Keratinocyte (primary cell): ENCODE measurements around the gene PLPP1. TPM values are rescaled to one million over a fixed set of nuclear protein-coding genes. Genes with fewer than 3 reads are reported as not detected.

Source experiments
- DNase-seq: peaks from one replicate; pipeline ENCODE4 v3.0.0-alpha.2; 2011; ENCODE audit warnings: low read depth, missing footprints, low spot score
- FAIRE-seq: peaks from 2 replicates; lab custom pipeline; 2011; peaks lifted over from hg19 to GRCh38; lab: Jason Lieb, UNC
- H2AFZ ChIP-seq: 2 replicates; pipeline ENCODE4 v1.6.0; 2012; ENCODE audit warnings: low read length, control low read depth, inconsistent platforms; ENCODE audit not compliant: control insufficient read depth
- H3K27ac ChIP-seq: 2 replicates; pipeline ENCODE4 v1.5.1; 2011; ENCODE audit warnings: low read length; ENCODE audit not compliant: control insufficient read depth, insufficient read depth
- H3K27me3 ChIP-seq: 3 replicates; pipeline ENCODE4 v1.6.0; 2011; ENCODE audit warnings: low read length; ENCODE audit not compliant: control insufficient read depth, insufficient read depth; ENCODE audit errors: extremely low read depth
- H3K36me3 ChIP-seq, 2 experiments: 2 replicates in 1 of 2; 3 replicates in 1 of 2; pipeline ENCODE4 v1.5.1; 2011; ENCODE audit warnings: low read length in 2 of 2, mild to moderate bottlenecking in 1 of 2; ENCODE audit not compliant: control insufficient read depth in 2 of 2, insufficient read depth in 2 of 2; ENCODE audit errors: extremely low read depth in 1 of 2
- H3K4me1 ChIP-seq: 3 replicates; pipeline ENCODE4 v1.5.1; 2011; ENCODE audit warnings: low read length; ENCODE audit not compliant: control insufficient read depth, insufficient read depth; ENCODE audit errors: extremely low read depth
- H3K4me2 ChIP-seq: 3 replicates; pipeline ENCODE4 v1.6.0; 2011; ENCODE audit warnings: low read depth, low read length; ENCODE audit not compliant: control insufficient read depth, insufficient read depth; ENCODE audit errors: extremely low read depth
- H3K4me3 ChIP-seq, 3 experiments: fragments of 200-600 bp in 1 of 3; sonication (generic) in 1 of 3; 2 replicates in 2 of 3; 3 replicates in 1 of 3; pipeline ENCODE4 v1.5.1; 2011 to 2016; ENCODE audit warnings: low read length in 3 of 3, mild to moderate bottlenecking in 3 of 3, control low read depth in 2 of 3, inconsistent platforms in 1 of 3, low read depth in 1 of 3, mixed read lengths in 1 of 3, mixed run types in 1 of 3, moderate library complexity in 1 of 3; ENCODE audit not compliant: control insufficient read depth in 2 of 3, insufficient read depth in 2 of 3; ENCODE audit errors: extremely low read depth in 1 of 3
- H3K79me2 ChIP-seq: 2 replicates; pipeline ENCODE4 v1.6.0; 2012; ENCODE audit warnings: low read length; ENCODE audit not compliant: control insufficient read depth, insufficient read depth
- H3K9ac ChIP-seq: 3 replicates; pipeline ENCODE4 v1.6.0; 2011; ENCODE audit warnings: low read length; ENCODE audit not compliant: control insufficient read depth, insufficient read depth; ENCODE audit errors: extremely low read depth
- H3K9me1 ChIP-seq: 3 replicates; pipeline ENCODE4 v1.6.0; 2011; ENCODE audit warnings: low read length; ENCODE audit not compliant: control insufficient read depth, insufficient read depth; ENCODE audit errors: extremely low read depth
- H3K9me3 ChIP-seq: 2 replicates; pipeline ENCODE4 v1.5.1; 2012; ENCODE audit warnings: low read depth, low read length; ENCODE audit not compliant: control insufficient read depth
- H4K20me1 ChIP-seq: 3 replicates; pipeline ENCODE4 v1.6.0; 2011; ENCODE audit warnings: low read length; ENCODE audit not compliant: control insufficient read depth, insufficient read depth; ENCODE audit errors: extremely low read depth
- EZH2 ChIP-seq: IDR thresholded peaks from one replicate; pipeline ENCODE4 v1.6.1; 2012; ENCODE audit warnings: inconsistent platforms, mild to moderate bottlenecking, low read length, moderate library complexity
- dilution Hi-C: fragments of 300-500 bp; cut with MboI; formaldehyde crosslinking; loops from one replicate; pipeline ENCODE4 v1.7.0; 2020; ENCODE audit warnings: low sequenced_read_pairs; ENCODE audit not compliant: extremely low pct_ligation_motif_present
- polyA plus RNA-seq, 5 experiments: library from polyadenylated mRNA; depleted of rRNA in 3 of 5; stranded (reverse) in 3 of 5; stranded (forward) in 1 of 5; unstranded in 1 of 5; fragments of >200 nt; gene quantifications; 1 replicate in 1 of 5; 2 replicates in 3 of 5; 3 replicates in 1 of 5; pipeline versions ENCODE4 v1.2.1 to v1.2.3, GENCODE V29; 2011 to 2012; ENCODE audit warnings: missing spikeins in 2 of 5, low read depth in 1 of 5, low replicate concordance in 1 of 5
- TF ChIP-seq, protein P1 (sequence below), 3 experiments: IDR thresholded peaks in 1 of 3; conservative IDR thresholded peaks in 1 of 3; optimal IDR thresholded peaks in 1 of 3; 2 replicates in 2 of 3; 3 replicates in 1 of 3; pipeline versions ENCODE3 to v1.5.1; 2011; ENCODE audit warnings: low read length in 3 of 3, mild to moderate bottlenecking in 3 of 3, moderate library complexity in 2 of 3, control low read depth in 1 of 3, inconsistent platforms in 1 of 3; ENCODE audit not compliant: insufficient read depth in 2 of 3; ENCODE audit errors: extremely low read depth in 1 of 3

Gene PLPP1
- polyA plus RNA-seq, 1 donor (not counting 4 experiments of a cell fraction or from before 2014, with no cell fraction given) = 13.2 TPM

DNA sequence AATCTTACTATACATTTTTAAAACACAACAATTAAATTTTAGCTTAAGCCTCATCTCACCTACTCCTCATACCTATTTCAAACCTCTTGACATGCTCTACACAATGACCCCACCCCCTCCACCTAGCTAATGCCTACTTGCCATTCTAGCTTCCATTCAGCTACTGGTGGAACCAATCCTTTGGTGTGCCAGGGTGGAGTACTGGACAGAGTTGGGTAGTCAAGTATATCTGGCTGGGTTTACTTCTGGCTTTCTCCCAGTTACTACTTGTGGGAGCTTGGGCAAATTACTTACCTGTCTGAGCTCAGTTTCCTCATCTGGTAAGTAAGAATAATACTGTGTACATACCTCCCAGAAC lies 24.3 kb downstream of the PLPP1 start:
- Histone ChIP-seq H3K9me1 (no peaks in the 10 kb centered on the region), H3K4me1 (no peaks in the 10 kb centered on the region), H2AFZ (no peak overlapping the region), H3K27ac (no peak overlapping the region), H3K9me3 (no peaks in the 10 kb centered on the region), H3K27me3 (no peaks in the 10 kb centered on the region), H3K9ac (no peak overlapping the region), H4K20me1 (no peaks in the 10 kb centered on the region), H3K4me3 (no peak overlapping the region), H3K4me2 (no peak overlapping the region), H3K36me3 (no peaks in the 10 kb centered on the region), H3K79me2 (no peaks in the 10 kb centered on the region)
- FAIRE-seq (no peak), DNase-seq (no peak)
- dilution Hi-C loops = no loop called here
- TF ChIP-seq, protein P1, sequence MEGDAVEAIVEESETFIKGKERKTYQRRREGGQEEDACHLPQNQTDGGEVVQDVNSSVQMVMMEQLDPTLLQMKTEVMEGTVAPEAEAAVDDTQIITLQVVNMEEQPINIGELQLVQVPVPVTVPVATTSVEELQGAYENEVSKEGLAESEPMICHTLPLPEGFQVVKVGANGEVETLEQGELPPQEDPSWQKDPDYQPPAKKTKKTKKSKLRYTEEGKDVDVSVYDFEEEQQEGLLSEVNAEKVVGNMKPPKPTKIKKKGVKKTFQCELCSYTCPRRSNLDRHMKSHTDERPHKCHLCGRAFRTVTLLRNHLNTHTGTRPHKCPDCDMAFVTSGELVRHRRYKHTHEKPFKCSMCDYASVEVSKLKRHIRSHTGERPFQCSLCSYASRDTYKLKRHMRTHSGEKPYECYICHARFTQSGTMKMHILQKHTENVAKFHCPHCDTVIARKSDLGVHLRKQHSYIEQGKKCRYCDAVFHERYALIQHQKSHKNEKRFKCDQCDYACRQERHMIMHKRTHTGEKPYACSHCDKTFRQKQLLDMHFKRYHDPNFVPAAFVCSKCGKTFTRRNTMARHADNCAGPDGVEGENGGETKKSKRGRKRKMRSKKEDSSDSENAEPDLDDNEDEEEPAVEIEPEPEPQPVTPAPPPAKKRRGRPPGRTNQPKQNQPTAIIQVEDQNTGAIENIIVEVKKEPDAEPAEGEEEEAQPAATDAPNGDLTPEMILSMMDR (optimal IDR thresholded peaks at IDR 0.05 in 1 of 3, IDR thresholded peaks at IDR 0.05 in 1 of 3, conservative IDR thresholded peaks at IDR 0.05 in 1 of 3; ENCODE audit: extremely low read depth in 1 of 3, insufficient read depth in 2 of 3, low read length in 3 of 3) = no peak
- TF ChIP-seq EZH2 = no peak

- FAIRE-seq (no peak), DNase-seq (no peak)
- H3K27ac ChIP-seq = no peak overlapping the region
- no peaks in the 10 kb centered on the region for H3K9me3 ChIP-seq
- H3K4me2 ChIP-seq = no peak overlapping the region
- H3K36me3 ChIP-seq = no peaks in the 10 kb centered on the region
- no peak overlapping the region for H3K9ac ChIP-seq
- dilution Hi-C loops = no loop called here
- H3K4me1 ChIP-seq = no peaks in the 10 kb centered on the region
- H4K20me1 ChIP-seq = no peaks in the 10 kb centered on the region
- TF ChIP-seq, protein P1 (optimal IDR thresholded peaks at IDR 0.05 in 1 of 3, IDR thresholded peaks at IDR 0.05 in 1 of 3, conservative IDR thresholded peaks at IDR 0.05 in 1 of 3; ENCODE audit: extremely low read depth in 1 of 3, insufficient read depth in 2 of 3, low read length in 3 of 3) = no peak
- TF ChIP-seq EZH2 = no peak
- H3K79me2 ChIP-seq = no peaks in the 10 kb centered on the region
- H3K4me3 ChIP-seq = no peak overlapping the region
- no peak overlapping the region for H2AFZ ChIP-seq
- no peaks in the 10 kb centered on the region for H3K9me1 ChIP-seq
- H3K27me3 ChIP-seq = no peaks in the 10 kb centered on the region
Observed at GRCh38 chr5:55509796-55510522, 24.8 kb downstream of the PLPP1 start.
